Measurements from ENCODE around the gene PDLIM1.

GRCh38 chr10:95248989-95249388 lies 41.8 kb downstream of the PDLIM1 start:
- TF ChIP-seq, protein P1, sequence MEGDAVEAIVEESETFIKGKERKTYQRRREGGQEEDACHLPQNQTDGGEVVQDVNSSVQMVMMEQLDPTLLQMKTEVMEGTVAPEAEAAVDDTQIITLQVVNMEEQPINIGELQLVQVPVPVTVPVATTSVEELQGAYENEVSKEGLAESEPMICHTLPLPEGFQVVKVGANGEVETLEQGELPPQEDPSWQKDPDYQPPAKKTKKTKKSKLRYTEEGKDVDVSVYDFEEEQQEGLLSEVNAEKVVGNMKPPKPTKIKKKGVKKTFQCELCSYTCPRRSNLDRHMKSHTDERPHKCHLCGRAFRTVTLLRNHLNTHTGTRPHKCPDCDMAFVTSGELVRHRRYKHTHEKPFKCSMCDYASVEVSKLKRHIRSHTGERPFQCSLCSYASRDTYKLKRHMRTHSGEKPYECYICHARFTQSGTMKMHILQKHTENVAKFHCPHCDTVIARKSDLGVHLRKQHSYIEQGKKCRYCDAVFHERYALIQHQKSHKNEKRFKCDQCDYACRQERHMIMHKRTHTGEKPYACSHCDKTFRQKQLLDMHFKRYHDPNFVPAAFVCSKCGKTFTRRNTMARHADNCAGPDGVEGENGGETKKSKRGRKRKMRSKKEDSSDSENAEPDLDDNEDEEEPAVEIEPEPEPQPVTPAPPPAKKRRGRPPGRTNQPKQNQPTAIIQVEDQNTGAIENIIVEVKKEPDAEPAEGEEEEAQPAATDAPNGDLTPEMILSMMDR (conservative IDR thresholded peaks at IDR 0.05), result no peak
- TF ChIP-seq EZH2 (IDR thresholded peaks at IDR 0.05; ENCODE audit: low read depth), result no peak
